Activated naive CD4-positive, alpha-beta T cell treated with anti-CD3 and anti-CD28 coated beads for 36 hours (primary cell): ENCODE data around the gene ADAMTSL4. TPM values are rescaled to one million over a fixed set of nuclear protein-coding genes. Genes with fewer than 3 reads are reported as not detected.
"Not testable (repeated sequence)": the region's sequence is repeated elsewhere in the genome, so short reads cannot be mapped to it uniquely, and the experiment has no call there.

ENCODE experiments used
- CTCF ChIA-PET: fragments of 350-600 bp; sonication (Branson Sonifier 250); formaldehyde crosslinking; loops from one replicate; lab custom pipeline; 2021; ENCODE audit warnings: antibody characterized with exemption; lab: Charles Lee
- DNase-seq: peaks from one replicate; pipeline ENCODE4 v3.0.0-alpha.2; 2020
- H3K27ac Mint-ChIP-seq: one replicate; pipeline ENCODE4 v1.8.0; 2021; ENCODE audit warnings: mild to moderate bottlenecking, mixed read lengths
- H3K27me3 Mint-ChIP-seq: one replicate; pipeline ENCODE4 v1.8.0; 2021; ENCODE audit warnings: low read depth, mixed read lengths
- H3K36me3 Mint-ChIP-seq: one replicate; pipeline ENCODE4 v1.8.0; 2021; ENCODE audit warnings: low read depth, mixed read lengths
- H3K4me1 Mint-ChIP-seq: one replicate; pipeline ENCODE4 v1.8.0; 2021; ENCODE audit warnings: low read depth, mixed read lengths
- H3K4me3 Mint-ChIP-seq: one replicate; pipeline ENCODE4 v1.8.0; 2021; ENCODE audit warnings: mild to moderate bottlenecking, moderate library complexity, mixed read lengths
- H3K9me3 Mint-ChIP-seq: one replicate; pipeline ENCODE4 v1.8.0; 2021; ENCODE audit warnings: mixed read lengths
- intact Hi-C: fragments of 100-400 bp; cut with micrococcal nuclease; formaldehyde crosslinking; loops from one replicate; pipeline ENCODE4 v1.15.1; 2023
- total RNA-seq, 2 experiments: library from RNA; stranded (reverse); gene quantifications; one replicate each; pipeline ENCODE4 v1.2.3, GENCODE V29; 2021

Gene ADAMTSL4
- total RNA-seq, 2 experiments from 2014 or later: 1.3 to 2.0 TPM

DNA sequence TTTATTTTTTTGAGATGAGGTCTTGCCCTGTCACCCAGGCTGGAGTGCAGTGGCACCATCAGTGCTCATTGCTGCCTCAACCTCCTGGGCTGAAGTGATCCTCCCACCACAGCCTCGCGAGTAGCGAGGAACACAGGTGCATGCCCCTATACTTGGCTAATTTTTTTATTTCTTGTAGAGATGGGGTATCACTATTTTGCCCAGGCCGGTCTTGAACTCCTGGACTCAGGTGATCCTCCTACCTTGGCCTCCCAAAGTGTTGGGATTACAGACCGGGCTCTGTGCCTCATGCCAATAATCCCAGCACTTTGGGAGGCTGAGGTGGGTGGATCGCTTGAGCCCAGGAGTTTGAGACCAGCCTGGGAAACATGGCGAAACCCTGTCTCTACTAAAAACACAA lies 32.2 kb downstream of the ADAMTSL4 start:
- Mint-ChIP-seq H3K4me1 (peaks cover 14% of the 10 kb centered on the region), H3K36me3 (peaks cover 30% of the 10 kb centered on the region)
- intact Hi-C loops, H3K27ac Mint-ChIP-seq, H3K4me3 Mint-ChIP-seq, H3K27me3 Mint-ChIP-seq, DNase-seq, H3K9me3 Mint-ChIP-seq: not testable (repeated sequence)
- CTCF ChIA-PET: interaction anchor here (0.6 kb wide), 1 partner anchor 49 kb away, joined by 3 read pairs; no protein-coding TSS in a partner anchor

GRCh38 chr1:150581962-150582361 lies 32.8 kb downstream of the ADAMTSL4 start:
- DNase-seq, intact Hi-C loops, H3K4me3 Mint-ChIP-seq, H3K27ac Mint-ChIP-seq, H3K9me3 Mint-ChIP-seq, H3K27me3 Mint-ChIP-seq: not testable (repeated sequence)
- H3K36me3 Mint-ChIP-seq: peaks cover 25% of the 10 kb centered on the region
- CTCF ChIA-PET: interaction anchor here (0.7 to 1.0 kb wide), 2 partner anchors 21 to 50 kb away, joined by 3 read pairs; no protein-coding TSS in a partner anchor
- peaks cover 14% of the 10 kb centered on the region for H3K4me1 Mint-ChIP-seq

GRCh38 chr1:150582371-150582770 lies 33.2 kb downstream of the ADAMTSL4 start:
- H3K9me3 Mint-ChIP-seq: no peaks in the 10 kb centered on the region
- H3K27ac Mint-ChIP-seq: no peak overlapping the region
- H3K27me3 Mint-ChIP-seq: no peaks in the 10 kb centered on the region
- H3K36me3 Mint-ChIP-seq: peaks cover 21% of the 10 kb centered on the region
- DNase-seq: no peak
- H3K4me1 Mint-ChIP-seq: peaks cover 14% of the 10 kb centered on the region
- H3K4me3 Mint-ChIP-seq: no peak overlapping the region
- CTCF ChIA-PET: interaction anchor here (0.7 to 1.0 kb wide), 2 partner anchors 22 to 50 kb away, joined by 3 read pairs; no protein-coding TSS in a partner anchor
- intact Hi-C loops: no loop called here

DNA sequence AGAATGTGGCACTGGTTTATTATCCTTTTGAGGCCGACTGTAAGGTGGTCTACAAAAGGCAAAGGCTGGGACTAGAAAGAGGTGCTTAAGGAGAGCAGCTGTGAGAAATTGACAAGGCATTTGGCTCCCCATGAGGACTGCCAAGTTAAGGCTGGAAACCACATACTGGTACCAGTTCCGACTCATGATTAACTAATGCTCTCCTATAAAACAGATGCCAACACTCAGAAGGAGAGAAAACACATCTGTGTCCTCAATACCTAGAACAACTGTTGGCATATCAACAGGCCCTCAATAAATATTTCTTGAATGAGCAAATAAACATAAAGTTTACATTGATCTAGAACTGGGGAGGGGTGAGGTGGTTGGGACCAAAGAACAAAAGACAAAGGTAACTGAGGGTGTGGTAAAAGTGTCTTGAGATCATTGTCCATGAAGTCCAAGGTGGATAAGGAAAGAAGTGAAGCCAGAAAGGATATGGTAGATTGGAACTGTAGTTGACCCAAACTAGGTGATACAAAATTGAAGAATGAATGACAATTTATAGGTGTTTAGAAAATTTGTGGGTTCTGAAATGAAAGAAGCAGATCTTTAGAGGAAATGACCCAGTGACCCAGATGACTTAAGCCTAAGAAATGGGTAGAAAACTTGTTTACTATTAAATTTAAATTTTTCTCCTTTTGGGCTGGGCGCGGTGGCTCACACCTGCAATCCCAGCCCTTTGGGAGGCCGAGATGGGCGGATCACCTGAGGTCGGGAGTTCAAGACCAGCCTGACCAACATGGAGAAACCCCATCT lies 47.1 kb downstream of the ADAMTSL4 start:
- Mint-ChIP-seq H3K4me1 (peaks cover 5% of the 10 kb centered on the region), H3K4me3 (no peak overlapping the region), H3K9me3 (no peaks in the 10 kb centered on the region), H3K27me3 (no peaks in the 10 kb centered on the region), H3K27ac (no peak overlapping the region), H3K36me3 (peaks cover 9% of the 10 kb centered on the region)
- intact Hi-C loops: no loop called here
- CTCF ChIA-PET: no interaction called here
- DNase-seq: no peak

DNA sequence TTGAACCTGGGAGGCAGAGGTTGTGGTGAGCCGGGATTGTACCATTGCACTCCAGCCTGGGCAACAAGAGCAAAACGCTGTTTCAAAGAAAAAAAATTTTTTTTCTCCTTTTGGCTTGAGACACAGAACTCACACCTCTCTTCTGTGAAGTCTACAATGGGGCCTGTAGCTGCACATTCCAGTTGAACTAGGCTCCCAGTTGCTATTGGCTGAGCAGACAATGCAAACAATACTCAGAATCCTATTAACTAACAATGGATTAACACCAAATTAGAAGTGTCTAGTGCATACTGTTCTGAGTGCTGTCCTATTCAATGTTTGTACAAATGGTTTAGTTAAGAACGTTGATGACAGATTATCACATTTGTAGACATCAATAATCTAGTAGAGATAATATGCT lies 47.8 kb downstream of the ADAMTSL4 start:
- Mint-ChIP-seq H3K4me3 (no peak overlapping the region), H3K4me1 (peaks cover 5% of the 10 kb centered on the region), H3K27ac (no peak overlapping the region), H3K9me3 (no peaks in the 10 kb centered on the region), H3K27me3 (no peaks in the 10 kb centered on the region), H3K36me3 (peaks cover 9% of the 10 kb centered on the region)
- DNase-seq: no peak
- CTCF ChIA-PET: no interaction called here
- intact Hi-C loops: no loop called here

DNA sequence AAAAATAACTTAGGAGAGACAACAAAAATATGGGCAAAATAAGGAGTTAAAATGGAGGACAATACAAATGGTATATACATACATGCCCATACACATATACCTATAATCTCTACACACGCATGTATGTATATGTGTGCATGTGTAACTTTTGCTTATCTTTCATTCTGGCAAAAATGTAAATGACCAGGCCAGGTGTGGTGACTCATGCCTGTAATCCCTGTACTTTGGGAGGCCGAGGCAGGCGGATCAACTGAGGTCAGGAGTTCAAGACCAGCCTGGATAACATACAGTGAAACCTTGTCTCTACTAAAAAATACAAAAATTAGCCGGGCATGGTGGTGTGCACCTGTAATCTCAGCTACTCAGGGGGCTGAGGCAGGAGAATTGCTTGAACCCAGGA lies 49.1 kb downstream of the ADAMTSL4 start:
- H3K36me3 Mint-ChIP-seq, H3K27ac Mint-ChIP-seq, intact Hi-C loops, H3K9me3 Mint-ChIP-seq, DNase-seq, H3K4me1 Mint-ChIP-seq, H3K27me3 Mint-ChIP-seq, H3K4me3 Mint-ChIP-seq: not testable (repeated sequence)
- CTCF ChIA-PET: interaction anchor here (1.2 kb wide), 1 partner anchor 38 kb away, joined by 3 read pairs; no protein-coding TSS in a partner anchor

DNA sequence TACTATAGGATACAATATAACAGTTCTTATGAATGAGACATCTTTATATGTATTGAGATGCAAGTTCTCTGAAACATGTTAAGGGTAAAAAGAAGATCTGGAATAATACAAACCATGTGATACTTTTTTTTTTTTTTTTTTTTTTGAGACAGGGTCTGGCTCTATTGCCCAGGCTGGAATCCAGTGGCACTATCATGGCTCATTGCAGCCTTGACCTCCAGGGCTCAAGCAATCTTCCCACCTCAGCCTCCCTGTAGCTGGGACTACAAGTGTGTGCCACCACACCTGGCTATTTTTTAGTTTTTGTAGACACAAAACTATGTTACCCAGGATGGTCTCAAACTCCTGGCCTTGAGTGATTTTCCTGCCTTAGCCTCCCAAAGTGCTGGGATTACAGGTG lies 52.3 kb downstream of the ADAMTSL4 start:
- no peak for DNase-seq
- Mint-ChIP-seq H3K36me3 (peaks cover 6% of the 10 kb centered on the region), H3K9me3 (no peaks in the 10 kb centered on the region), H3K27ac (no peak overlapping the region), H3K4me1 (peaks cover 25% of the 10 kb centered on the region), H3K4me3 (no peak overlapping the region), H3K27me3 (no peaks in the 10 kb centered on the region)
- intact Hi-C loops: no loop called here
- CTCF ChIA-PET: no interaction called here

DNA sequence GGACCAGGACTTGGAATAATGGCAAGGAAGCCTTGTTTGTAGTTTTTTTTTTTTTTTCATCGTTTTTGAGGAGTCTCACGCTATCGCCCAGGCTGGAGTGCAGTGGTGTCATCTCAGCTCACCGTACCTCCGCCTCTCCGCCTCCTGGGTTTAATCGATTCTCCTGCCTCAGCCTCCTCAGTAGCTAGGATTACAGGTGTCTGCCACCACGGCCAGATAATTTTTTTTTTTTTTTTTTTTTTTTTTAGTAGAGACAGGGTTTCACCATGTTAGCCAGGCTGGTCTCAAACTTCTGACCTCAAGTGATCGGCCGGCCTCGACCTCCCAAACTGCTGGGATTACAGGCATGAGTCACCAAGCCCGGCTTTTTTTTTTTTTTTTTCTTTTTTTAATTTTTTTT lies 53.2 kb downstream of the ADAMTSL4 start:
- CTCF ChIA-PET, DNase-seq, H3K27me3 Mint-ChIP-seq, H3K36me3 Mint-ChIP-seq, H3K9me3 Mint-ChIP-seq, H3K27ac Mint-ChIP-seq, H3K4me3 Mint-ChIP-seq, intact Hi-C loops: not testable (repeated sequence)
- H3K4me1 Mint-ChIP-seq: peaks cover 25% of the 10 kb centered on the region

DNA sequence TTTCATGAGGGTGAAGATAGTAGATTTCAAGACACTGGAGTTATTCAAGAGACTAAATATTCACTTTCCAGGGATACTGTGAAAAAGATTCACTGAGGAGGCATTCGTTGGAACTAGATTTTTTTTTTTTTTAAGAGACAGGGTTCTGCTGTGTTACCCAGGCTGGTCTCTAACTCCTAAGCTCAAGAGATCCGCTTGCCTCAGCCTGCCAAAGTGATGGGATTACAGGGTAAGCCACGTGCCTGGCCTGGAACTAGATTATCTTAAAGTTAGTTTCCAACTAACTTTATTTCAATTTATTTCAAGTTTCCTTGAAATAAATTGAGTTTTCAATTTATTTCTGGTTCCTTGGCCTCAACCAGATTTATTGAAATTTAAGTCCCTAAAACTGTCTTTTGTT lies 54.5 kb downstream of the ADAMTSL4 start:
- CTCF ChIA-PET: interaction anchor here (0.8 to 4.2 kb wide), 3 partner anchors 10 to 43 kb away, joined by 3 to 23 read pairs (median 3); no protein-coding TSS in a partner anchor
- DNase-seq: no peak
- Mint-ChIP-seq H3K27me3 (no peaks in the 10 kb centered on the region), H3K4me1 (peaks cover 25% of the 10 kb centered on the region), H3K36me3 (peaks cover 7% of the 10 kb centered on the region), H3K27ac (peak overlapping the region; percentile 95), H3K4me3 (no peak overlapping the region), H3K9me3 (no peaks in the 10 kb centered on the region)
- intact Hi-C loops: loop anchor here (1.0 kb wide), 2 partner anchors 10 to 24 kb away; partner anchors contain the start of gene MCL1

DNA sequence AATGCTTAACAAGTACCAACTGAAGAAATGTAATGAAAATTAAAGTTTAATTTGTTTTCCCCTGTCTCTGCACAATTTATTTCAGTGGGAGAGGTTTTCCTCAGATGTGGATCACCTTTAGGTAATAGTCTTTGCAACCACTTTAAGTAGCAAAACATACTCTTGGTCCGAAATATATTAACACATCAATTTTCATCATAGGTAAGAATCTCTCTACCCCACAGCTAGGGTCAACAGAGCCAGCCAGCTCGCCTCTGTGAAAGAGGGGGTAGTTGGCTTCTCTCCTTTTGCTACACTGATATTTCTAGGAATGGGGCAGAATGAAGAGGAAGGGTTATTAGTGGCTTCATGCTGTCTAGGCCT lies 55.0 kb downstream of the ADAMTSL4 start:
- H3K27ac Mint-ChIP-seq: peak overlapping the region; percentile 95
- no peaks in the 10 kb centered on the region for H3K27me3 Mint-ChIP-seq
- intact Hi-C loops: loop anchor here (1.0 kb wide), 2 partner anchors 9 to 25 kb away; partner anchors contain the start of gene MCL1

DNA sequence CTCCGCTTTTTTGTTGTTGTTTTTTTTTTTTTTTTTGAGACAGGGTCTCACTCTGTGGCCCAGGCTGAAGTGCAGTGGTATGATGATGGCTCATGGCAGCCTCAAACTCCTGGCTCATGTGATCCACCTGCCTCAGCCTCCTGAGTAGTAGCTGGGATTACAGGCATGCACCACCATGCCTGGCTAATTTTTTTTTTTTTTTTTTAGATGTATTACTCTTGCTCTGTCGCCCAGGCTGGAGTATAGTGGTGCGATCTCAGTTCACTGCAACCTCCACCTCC lies 56.2 kb downstream of the ADAMTSL4 start:
- H3K9me3 Mint-ChIP-seq, DNase-seq, intact Hi-C loops, H3K4me3 Mint-ChIP-seq, H3K27me3 Mint-ChIP-seq, H3K36me3 Mint-ChIP-seq: not testable (repeated sequence)
- Mint-ChIP-seq H3K27ac (peak overlapping the region; percentile 46), H3K4me1 (peaks cover 28% of the 10 kb centered on the region)
- CTCF ChIA-PET: interaction anchor here (4.2 kb wide), 1 partner anchor 44 kb away, joined by 23 read pairs; no protein-coding TSS in a partner anchor

More for the DNA sequence above, 55.0 kb downstream of the ADAMTSL4 start:
- CTCF ChIA-PET: interaction anchor here (0.5 to 4.2 kb wide), 2 partner anchors 39 to 43 kb away, joined by 3 to 23 read pairs; no protein-coding TSS in a partner anchor
- Mint-ChIP-seq H3K36me3 (peaks cover 7% of the 10 kb centered on the region), H3K4me1 (peaks cover 25% of the 10 kb centered on the region), H3K4me3 (no peak overlapping the region), H3K9me3 (no peaks in the 10 kb centered on the region)
- DNase-seq: no peak

DNA sequence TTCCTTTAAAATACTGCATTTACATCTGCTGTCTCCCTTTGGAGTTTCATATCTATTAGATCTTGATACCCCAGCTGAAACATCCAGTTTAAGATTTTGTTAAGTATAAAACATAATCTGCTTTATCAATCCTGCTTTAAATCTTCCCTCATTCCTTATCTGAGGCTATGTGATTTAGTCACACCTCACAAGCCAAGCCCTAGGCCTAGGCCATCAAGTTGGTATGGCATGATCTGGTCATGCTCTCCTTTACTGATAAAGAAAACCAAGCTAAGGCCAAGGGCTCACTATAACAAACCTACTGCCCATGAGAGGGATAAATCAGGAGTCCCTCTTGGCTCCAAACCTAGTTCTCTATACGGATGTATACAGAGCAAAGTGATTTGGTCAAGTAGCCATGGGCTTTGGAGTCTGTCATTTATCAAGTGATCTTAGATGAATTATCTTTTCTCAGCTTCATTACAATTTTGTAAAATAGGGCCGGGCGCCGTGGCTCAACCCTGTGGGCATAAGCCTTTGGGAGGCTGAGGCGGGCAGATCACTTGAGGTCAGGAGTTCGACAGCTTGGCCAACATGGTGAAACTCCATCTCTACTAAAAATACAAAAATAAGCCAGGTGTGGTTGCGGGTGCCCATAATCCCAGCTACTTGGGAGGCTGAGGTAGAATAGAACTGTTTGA lies 57.4 kb downstream of the ADAMTSL4 start:
- no peak overlapping the region for H3K4me3 Mint-ChIP-seq
- peaks cover 7% of the 10 kb centered on the region for H3K36me3 Mint-ChIP-seq
- CTCF ChIA-PET: interaction anchor here (4.2 kb wide), 1 partner anchor 45 kb away, joined by 23 read pairs; no protein-coding TSS in a partner anchor
- intact Hi-C loops: no loop called here
- H3K27me3 Mint-ChIP-seq: no peaks in the 10 kb centered on the region
- H3K9me3 Mint-ChIP-seq: no peaks in the 10 kb centered on the region
- peaks cover 35% of the 10 kb centered on the region for H3K4me1 Mint-ChIP-seq
- no peak for DNase-seq
- H3K27ac Mint-ChIP-seq: no peak overlapping the region
